ENCODE results near the gene SYNPO2.

SYNPO2 gene

DNA sequence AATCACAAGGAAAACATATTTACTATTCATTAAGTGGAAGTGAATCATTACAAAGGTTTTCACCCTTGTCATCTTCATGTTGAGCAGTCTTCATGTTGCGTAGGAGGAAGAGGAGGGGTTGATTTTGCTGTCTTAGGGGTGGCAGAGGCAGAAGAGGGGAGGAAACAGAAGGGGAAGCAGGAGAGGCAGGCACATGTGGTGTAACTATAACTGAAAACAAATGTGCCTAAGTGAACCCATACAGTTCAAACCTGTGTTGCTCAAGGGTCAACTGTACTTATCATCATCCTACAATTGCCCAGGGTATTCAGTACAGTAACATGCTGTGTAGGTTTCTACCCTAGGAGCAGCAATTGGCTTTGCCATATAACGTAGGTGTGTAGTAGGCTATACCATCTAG is 47.2 kb downstream of the SYNPO2 start:
- no peak for DNase-seq

DNA sequence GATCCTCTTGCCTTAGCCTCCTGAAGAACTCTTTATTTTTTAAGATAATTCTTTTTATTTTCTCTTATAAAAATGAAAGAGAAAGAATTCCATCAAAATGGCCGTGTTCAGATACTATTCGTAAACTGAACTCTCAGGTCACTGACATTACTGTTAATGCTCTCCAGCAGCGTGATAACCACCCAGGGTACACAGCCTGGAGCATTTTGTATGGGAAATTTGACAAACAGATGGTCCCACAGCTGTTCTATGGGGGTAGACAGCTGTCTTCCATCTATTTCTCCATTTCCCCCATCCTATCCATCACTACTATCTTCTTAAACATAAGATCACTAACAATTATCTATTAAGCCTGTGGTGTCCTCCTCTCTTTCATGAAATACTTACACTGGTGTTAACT is 47.8 kb downstream of the SYNPO2 start:
- no peak for DNase-seq

DNA sequence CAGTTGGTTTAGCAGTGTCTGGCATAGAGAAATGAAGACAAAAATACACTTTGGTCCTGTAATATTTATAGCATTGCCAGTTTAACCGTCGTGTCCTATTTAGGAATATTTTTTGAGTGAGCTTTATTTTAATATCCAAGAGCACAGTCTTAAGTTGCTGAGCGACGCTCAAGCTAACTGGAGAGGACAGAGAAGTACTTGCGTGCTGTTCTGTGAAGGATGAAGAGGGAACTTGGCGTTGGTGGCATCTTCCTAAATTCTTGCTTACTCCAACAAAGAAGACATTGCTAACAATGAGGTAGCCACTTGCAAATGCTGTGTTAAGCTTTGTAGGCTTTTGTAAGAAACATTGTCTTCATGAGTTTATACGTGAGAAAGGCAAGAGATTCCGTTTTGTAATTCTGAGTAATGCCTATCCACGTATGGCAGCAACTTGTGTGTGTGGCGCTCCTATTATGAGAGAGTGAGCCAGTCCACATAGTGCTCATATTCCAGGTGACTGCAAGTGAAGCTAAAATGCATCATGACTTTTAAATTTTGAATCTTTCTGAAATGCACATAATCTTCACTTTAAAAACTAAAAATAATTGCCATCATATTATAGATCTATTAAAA is 50.6 kb downstream of the SYNPO2 start:
- DNase-seq: no peak

DNA sequence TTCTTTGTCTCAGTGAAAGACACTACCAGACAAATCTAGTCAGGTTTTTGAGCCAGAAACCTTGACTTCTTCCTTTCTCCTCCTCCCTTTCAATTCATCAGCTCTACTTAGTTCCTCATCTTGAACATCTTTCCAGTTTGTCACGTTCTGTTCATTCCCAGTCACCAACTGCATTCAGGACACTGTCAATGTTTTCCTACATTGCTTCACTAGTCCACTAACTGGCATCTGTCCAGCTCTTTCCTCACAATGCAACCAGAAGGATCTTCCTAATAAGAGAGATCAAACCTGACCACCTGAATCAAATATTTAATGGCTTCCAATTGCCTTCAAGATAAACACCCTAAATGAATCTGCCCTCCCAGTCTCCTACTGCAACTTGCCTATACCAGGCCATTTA is 52.5 kb downstream of the SYNPO2 start:
- peak; percentile 9 for DNase-seq

DNA sequence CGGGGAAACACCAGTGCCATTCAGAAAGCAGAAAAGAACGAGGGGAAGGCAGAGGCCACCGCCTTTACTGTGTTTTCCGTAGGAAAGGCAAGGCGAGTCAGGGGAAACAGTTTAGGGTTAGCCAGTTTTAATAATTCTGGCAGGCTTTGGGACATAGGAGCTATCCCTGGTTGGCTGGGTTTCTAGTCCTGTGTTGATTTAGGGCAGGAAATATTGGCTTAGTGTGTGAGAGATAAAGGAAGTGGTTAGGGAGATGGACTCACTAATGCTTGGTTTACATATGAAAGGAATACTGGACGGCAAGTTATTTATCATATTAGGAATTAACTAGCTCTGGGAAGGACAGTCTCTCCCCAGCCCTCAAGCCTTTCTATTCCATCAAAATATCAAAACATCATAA is 53.1 kb downstream of the SYNPO2 start:
- DNase-seq: no peak

DNA sequence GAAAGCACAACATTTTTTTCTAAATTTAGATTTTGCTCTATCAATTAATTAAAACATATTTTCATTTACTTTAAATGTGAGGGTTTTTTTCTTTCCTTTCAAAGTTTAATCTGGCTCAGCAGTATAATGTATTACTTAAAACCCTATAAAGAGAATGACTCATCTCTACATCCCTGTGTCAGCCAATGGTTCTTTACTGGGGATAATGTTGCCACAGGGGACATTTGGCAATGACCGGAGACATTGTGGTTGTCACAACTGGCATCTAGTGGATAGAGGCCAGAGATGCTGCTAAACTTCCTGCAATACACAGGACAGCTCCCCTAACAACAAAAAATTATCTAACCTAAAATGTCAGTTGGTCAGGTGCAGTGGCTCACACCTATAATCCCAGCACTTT is 53.8 kb downstream of the SYNPO2 start:
- no peak for DNase-seq

DNA sequence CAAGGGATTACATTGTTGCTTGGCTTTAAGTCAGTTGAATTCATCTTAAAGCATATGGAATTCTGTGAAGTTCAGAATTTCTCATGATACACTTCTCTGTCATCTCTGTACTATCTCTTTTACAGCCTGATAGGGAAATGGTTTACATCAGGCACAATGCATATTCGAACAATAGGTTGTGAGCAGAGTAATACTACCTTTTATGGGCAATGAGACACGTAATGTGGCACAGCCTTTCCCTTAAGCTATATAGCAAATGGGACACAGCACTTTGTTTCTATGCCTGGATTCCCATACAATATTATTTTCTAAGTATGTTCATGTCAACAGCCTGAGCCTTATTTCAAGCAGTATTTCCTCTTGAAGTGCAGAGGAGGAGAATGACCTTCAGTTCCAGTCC is 58.4 kb downstream of the SYNPO2 start:
- no peak for DNase-seq

DNA sequence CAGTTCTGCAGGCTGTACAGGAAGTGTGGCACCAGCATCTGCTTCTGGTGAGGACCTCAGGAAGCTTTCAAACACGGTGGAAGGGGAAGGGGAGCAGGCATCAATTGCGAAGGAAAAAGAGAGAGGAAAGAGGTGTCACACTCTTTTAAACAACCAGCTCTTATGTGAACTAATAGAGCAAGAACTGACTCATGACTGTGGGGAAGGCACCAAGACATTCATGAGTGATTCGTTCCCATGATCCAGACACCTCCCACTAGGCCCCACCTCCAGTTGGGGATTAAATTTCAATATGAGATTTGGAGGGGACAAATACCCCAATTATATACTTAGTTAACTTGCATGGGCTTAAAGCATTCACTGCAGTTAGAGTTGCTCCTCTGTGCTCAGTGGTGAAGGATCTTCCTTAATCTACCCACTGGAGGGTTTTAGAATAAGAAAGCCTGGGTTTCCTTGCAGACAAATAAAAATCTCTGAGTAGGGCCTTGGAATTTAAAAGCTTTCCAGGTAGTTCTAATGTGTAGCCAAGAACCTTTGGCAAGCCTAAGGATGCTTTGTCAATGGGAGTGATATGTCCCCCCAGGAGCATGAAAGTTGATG is 60.0 kb downstream of the SYNPO2 start:
- DNase-seq: peak; percentile 12

DNA sequence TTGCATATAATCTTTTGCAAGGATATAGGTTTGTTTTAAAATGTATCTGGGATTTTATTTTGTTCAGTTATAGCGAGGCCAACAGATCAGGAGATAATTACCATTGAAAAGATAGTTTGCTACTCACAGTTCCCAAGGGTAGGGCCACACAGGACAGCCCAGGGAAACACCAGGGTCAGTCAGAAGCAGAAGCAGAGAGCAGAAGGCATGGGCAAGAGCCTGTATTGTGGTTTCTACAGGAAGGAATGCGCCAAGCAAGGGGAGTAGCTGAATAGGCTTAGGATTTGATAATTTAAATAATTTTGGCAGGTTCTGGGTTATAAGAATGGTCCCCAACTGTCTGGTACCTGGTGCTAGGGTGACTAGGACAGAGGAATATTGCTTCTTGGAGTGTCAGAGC is 61.6 kb downstream of the SYNPO2 start:
- no peak for DNase-seq

DNA sequence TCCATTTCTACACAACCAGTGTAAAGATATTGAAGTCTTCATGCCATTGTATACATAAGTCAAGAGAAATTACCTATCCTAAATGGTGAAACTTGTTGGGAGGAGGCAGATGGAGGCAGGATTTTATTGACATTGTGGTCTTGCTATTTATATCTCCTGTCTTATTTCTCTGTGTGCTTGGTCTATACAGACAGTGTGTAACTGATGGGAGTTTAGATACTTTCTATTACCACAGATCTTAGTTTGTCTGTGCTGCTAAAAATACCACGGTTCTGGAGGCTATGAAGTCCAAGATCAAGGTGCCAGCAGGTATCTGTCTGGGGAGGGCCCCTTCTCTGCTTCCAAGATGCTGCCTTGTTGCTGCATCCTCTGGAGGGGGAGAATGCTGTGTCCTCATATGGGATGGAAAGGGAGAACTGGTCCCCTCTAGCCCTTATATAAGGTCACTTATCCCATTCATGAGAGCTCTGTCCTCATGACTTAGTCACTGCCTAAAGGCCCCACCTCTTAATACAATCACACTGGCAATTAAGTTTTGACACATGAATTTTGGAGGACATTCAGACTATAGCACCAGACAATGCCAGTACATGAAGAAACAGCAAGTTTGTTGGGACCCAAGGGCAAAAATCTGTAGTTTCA is 62.4 kb downstream of the SYNPO2 start:
- DNase-seq: no peak

DNA sequence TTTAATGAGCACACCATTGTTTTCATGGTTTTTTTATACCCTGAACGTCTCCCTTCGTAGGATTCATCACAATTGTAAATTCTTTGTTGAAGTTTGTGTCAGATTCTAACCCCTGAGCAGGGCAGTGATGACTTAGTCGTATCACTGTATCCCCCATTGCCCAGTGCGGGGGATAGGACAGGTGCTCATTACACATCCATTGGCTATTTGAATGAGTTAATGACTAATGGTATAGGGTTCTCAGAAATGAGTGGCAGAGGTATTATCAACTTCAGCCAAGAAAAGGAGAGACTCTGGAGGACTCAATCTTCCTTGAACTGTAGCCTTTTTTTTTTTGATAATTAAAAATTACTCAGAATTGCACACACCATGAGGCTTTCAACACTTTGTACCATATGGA is 64.6 kb downstream of the SYNPO2 start:
- DNase-seq: no peak

DNA sequence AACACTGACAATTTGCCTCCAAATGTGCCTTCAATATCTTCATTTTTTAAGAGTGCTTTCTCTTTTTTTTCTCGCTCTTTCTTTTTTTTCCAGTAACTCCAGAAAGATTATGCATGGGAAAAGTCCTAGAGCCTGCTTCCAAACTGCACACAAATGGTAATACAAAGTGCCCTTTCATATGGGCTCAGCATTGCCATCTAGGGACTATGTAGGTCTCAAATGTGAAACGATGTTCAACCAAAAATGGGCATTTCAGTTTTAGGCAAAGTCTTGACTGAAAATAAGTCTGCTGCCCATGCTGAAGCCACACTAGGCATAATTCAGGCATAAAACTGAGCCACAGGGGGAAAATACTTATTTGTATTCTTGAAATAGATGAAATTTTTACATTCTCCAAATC is 65.6 kb downstream of the SYNPO2 start:
- DNase-seq: no peak

DNA sequence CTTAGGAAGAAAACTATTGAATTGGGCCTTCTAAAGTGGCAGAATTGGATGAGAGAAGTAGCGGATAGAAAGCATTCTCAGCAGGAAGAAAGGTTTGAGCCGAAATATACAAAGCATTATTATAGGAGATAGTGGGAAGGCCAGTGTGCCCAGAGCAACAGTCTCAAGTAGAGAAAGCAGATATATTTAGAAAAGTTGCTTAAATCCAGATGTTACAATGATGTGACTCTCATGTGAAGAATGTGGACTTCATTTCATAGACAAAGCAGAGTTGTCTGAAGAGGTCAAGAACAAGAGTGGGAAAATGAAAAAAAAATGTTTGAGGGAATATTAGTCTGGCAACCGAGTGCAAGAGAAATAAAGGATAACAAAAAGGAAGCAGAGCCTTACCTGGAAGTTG is 66.9 kb downstream of the SYNPO2 start:
- DNase-seq: no peak

DNA sequence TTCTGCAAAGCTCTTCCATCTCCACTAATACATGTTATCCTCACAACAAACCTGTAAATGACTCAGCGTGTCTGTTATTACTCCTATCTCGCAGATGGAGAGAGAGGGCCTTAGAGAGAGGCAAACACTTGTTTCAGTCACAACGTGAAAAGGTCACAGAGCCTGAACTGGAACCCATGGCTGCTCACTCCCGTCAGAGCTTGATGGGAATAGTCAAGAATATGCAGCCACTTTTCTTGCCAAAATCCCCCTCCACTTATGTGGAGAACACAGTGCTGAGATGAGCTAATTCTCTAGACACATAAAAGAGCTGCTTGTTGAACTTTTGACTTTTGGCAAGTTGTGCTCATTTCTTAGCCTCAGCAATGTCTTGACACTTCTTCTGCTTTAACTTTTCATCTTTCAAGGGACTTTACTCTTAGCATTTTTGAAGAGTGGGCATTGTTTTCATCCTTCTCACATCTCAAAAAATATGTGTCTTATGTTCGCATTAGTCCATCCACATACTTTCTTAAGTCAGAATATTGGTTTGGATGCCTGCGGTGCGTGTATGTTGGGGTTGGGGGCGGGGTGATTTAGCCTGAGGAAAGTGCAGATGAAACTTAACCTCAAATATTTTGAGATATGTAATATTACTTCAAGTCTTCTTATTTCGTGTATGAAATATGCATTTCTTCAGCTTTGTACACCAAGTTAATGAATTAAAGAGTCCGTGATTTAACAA is 69.2 kb downstream of the SYNPO2 start:
- no peak for DNase-seq

DNA sequence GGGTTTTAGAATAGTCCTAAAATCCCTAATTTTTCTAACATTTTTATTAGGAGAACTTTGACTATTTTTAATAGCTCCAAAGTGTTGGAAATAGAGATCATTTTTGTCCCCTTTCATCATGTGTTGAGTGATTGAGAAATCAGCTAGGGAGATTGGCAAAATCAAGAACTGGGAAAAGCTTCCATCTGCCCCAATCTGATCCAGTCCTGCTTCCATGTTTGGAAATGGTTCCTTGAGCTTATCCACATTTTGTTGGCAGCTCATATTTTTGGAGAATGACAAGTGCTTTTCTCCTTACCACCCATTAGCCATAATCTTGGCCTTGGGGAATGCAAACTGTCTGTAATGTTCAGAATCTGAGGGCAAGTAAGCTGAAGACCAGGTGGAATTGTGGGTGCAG is 73.9 kb downstream of the SYNPO2 start:
- DNase-seq: no peak

DNA sequence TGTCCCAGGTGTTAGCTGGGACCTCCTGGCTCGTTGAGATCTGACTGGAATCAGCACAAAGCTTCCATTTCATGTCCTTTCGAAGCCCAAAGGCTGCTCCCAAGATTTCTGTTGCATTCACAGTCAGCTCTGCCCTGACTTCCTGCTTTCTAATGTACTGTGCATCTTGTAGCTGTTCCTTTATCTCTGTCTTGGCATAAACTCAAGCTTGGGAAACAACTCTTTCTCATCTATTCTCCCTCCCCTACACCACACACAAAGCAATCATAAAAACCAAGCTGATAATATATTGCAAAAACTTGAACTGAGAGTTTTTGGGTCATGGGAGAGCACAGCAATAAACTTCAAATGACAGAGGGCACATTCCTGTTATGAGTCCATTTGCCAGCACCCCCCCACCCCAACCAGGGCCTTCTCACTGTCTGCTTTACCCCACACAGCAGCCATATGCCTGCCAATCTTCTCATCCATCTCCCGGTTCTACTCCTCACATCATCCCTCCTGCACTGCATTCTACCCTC is 76.3 kb downstream of the SYNPO2 start:
- DNase-seq: peak; percentile 45

DNA sequence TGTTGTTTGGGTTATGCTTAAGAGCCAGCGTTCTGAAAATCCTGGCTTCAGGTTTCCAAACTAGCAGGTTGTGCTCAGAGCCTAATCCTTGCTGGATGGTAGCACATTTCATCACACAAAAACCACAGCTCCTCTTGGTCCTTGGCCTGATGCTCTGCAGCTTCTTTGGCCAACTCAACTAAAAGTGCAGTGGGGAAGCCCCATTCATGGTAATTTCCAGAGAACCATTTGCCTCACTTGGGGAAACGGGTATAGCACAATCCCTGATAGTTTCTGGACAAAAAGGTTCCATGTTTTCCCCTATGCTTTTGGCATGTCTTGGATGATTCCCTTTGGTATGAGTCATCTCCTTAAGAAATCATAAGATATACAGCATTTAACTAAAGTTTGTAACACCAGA is 78.7 kb downstream of the SYNPO2 start:
- DNase-seq: no peak

DNA sequence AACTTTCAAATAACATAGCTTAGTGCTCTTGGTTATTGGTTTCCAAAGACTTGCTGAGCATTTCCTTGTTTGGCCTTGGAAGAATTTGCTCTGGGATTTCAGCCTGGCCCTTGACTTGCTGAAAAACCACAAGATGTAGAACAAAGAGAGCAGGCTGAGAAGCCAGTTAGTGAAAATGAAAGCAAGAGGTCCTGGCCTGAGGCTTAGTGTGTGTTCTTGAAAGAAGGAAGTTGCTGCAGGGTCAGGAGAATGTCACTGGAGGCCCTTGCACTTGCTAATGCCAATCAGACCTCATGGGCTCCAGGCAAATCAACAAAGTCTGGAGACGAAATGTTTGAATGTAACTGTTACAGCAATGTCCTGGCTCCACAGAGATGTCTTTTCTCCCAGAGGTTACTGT is 79.4 kb downstream of the SYNPO2 start:
- DNase-seq: peak; percentile 50

DNA sequence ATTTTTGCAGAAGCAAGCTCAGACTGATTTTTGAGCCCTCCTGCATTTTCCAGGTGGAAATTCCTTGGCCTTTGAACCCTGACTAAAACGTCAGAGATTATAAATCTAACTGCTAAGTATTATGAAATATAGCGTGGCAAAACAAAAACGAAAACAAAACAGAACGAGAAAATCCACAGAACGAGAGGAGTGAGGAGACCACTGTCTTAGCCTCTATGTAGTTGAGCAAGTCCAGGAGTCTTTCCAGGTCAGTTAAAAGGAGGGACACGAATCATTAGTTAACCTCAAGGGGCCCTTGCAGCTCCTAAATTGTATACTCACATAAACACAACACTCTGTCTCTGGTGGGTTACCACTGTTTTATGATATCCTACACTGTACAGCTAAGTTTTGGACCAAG is 80.2 kb downstream of the SYNPO2 start:
- DNase-seq: no peak

DNA sequence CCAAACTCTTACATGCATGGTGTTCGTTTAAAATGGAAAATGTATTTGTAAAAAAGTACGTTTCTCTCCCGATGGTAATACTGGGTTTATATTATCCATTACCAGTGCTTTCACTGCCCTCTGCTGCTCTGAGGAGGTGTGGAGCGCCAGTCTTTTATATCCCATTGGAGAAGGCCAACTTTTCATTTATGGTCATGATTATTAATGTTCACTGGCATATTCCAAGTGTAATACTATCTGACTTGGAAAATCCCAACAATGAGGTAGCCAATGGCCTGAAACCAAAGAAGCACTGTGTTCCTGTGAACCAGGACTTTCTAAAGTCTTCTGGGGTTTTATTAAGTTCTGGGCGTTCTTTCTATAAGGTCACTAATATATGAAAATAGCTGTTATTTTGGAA is 80.7 kb downstream of the SYNPO2 start:
- DNase-seq: peak; percentile 63

DNA sequence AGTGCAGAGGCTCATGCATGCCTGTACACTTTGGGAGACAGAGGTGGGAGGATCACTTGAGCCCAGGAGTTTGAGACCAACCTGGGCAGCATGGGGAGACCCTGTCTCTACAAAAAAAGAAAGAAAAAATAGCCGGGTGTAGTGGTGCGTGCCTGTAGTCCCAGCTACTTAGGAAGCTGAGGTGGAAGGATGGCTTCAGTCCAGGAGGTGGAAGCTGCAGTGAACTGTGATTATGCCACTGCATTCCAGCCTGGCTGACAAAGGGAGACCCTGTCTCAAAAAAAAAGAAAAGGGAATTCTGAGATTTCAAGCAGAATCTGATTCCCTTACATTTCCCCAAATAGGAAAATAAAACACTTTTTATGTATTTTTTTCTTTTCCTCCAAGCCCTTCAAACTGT is 83.5 kb downstream of the SYNPO2 start:
- DNase-seq: peak; percentile 61

DNA sequence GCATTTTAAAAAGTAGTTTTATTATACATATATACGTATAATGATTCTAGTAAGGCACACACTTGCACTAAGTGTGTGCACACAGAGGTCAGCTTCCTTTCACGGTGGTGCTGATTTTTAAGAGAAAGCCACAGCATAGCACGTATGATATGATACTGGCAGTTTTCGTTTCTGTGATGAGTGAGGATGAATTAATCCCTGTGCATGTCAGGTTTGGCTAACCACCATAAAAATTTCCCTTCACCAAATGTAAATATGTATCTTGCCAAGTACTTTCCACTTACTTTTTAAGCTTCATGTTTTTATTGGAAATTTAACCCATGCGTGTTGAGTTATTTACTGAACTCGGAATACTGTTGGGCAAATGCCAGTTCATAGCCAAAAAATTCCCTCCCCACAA is 84.6 kb downstream of the SYNPO2 start:
- DNase-seq: no peak

DNA sequence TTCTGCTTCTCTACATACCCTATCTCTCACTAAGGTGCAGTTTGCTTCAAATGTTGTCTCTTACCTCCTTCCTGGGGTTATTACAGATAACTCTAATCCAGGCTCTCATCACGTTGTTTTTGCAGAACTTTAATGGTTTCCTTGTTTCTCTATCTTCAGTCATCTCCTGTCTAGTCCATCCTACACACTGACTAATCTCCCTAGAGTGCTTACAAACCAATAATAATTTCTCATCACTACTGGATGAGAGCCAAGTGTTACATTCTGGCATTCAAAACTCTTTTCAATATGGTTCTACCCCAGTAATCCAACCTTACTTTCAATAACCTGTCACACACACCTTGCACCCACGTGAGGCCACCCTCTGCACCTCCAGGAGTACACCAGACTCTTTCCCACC is 86.1 kb downstream of the SYNPO2 start:
- DNase-seq: peak; percentile 48

All from kidney glomerular epithelial cell (primary cell).